ENCODE data around the gene VPS4A.
"Not testable (repeated sequence)": the region's sequence is repeated elsewhere in the genome, so short reads cannot be mapped to it uniquely, and the experiment has no call there.

GRCh38 chr16:69296771-69297170 is 14.4 kb upstream of the VPS4A start:
- TF ChIP-seq EZH2 (IDR thresholded peaks at IDR 0.05; ENCODE audit: borderline replicate concordance, insufficient read depth, low read length, poor library complexity, severe bottlenecking); REST (IDR thresholded peaks at IDR 0.05; ENCODE audit: borderline replicate concordance); CTCF (IDR thresholded peaks at IDR 0.05; ENCODE audit: poor library complexity, severe bottlenecking); SMC3 (conservative IDR thresholded peaks at IDR 0.05; ENCODE audit: poor library complexity); POLR2AphosphoS5 (IDR thresholded peaks at IDR 0.05); EP300 (conservative IDR thresholded peaks at IDR 0.05; ENCODE audit: poor library complexity, severe bottlenecking); TAF1 (IDR thresholded peaks at IDR 0.05; ENCODE audit: low read depth); MXI1 (conservative IDR thresholded peaks at IDR 0.05; ENCODE audit: poor library complexity, severe bottlenecking); RAD21 (conservative IDR thresholded peaks at IDR 0.05): not testable (repeated sequence)
